Activated T-helper 2 cell treated with anti-CD3 and anti-CD28 coated beads, Interferon-gamma antibody, Interleukin-2, Interleukin-4, amounts not matched to agents 10 μg/mL and 5 μg/mL and 100 μg/mL, durations not matched to agents 14 hours and 24 hours and 36 hours (primary cell): ENCODE data around the gene CBR4. TPM values are rescaled to one million over a fixed set of nuclear protein-coding genes. Genes with fewer than 3 reads are reported as not detected.
"Not testable (repeated sequence)": the region's sequence is repeated elsewhere in the genome, so short reads cannot be mapped to it uniquely, and the experiment has no call there.

Experiments
- DNase-seq: peaks from one replicate; pipeline ENCODE4 v3.0.0; 2021; ENCODE audit warnings: low spot score
- H3K27ac Mint-ChIP-seq: one replicate; pipeline ENCODE4 v1.8.0; 2021; ENCODE audit warnings: mixed read lengths
- H3K27me3 Mint-ChIP-seq: one replicate; pipeline ENCODE4 v1.8.0; 2021; ENCODE audit warnings: low read depth, mixed read lengths
- H3K36me3 Mint-ChIP-seq: one replicate; pipeline ENCODE4 v1.8.0; 2021; ENCODE audit warnings: low read depth, mixed read lengths
- H3K4me1 Mint-ChIP-seq: one replicate; pipeline ENCODE4 v1.8.0; 2021; ENCODE audit warnings: low read depth, mixed read lengths
- H3K4me3 Mint-ChIP-seq: one replicate; pipeline ENCODE4 v1.8.0; 2021; ENCODE audit warnings: low read depth, mild to moderate bottlenecking, moderate library complexity, mixed read lengths
- H3K9me3 Mint-ChIP-seq: one replicate; pipeline ENCODE4 v1.8.0; 2021; ENCODE audit warnings: mixed read lengths
- intact Hi-C: fragments of 100-400 bp; cut with micrococcal nuclease; formaldehyde crosslinking; loops from one replicate; pipeline ENCODE4 v1.15.1; 2023
- total RNA-seq: library from RNA; stranded (reverse); gene quantifications from 2 replicates; pipeline ENCODE4 v1.2.3, GENCODE V29; 2022

Gene CBR4
- total RNA-seq, 1 donor from 2014 or later = 21.6 TPM

DNA sequence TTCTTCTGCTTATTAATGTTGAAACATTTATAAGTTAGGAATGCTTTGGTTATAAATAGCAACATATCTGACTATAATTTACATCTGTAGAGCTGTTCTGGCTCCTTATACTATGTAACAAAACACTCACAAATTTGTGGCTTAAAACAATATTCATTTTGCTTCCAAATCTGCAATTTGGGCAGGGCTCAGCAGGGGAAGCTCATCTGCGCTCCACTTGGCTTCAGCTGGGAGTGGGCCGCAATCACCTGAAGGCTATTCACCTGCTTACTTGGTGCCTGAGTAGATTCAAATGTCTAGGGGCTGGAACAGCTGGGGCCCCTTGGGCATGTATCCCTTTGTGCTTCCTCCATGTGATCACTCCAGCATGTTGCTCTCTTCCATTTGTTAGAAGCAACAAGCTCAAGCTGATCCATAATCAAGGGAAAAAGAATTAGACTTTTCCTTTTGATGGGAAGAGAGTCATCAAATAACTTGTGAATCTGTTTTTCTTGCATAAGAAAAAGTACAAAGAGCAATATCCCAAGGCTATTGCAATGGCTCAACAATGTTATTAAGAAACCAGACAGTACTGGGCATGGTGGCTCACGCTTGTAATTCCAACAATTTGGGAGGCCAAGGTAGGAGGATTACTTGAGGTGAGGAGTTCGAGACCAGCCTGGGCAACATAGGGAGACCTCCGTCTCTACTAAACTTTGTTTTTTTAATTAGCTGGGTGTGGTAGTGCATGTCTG is 34.8 kb upstream of the CBR4 start:
- Mint-ChIP-seq H3K9me3 (no peaks in the 10 kb centered on the region), H3K27me3 (no peaks in the 10 kb centered on the region), H3K36me3 (no peaks in the 10 kb centered on the region), H3K4me3 (no peak overlapping the region), H3K4me1 (no peaks in the 10 kb centered on the region), H3K27ac (no peak overlapping the region)
- no peak for DNase-seq
- intact Hi-C loops = no loop called here

GRCh38 chr4:169042608-169043007 is 32.6 kb upstream of the CBR4 start:
- intact Hi-C loops = no loop called here
- no peaks in the 10 kb centered on the region for H3K36me3 Mint-ChIP-seq

DNA sequence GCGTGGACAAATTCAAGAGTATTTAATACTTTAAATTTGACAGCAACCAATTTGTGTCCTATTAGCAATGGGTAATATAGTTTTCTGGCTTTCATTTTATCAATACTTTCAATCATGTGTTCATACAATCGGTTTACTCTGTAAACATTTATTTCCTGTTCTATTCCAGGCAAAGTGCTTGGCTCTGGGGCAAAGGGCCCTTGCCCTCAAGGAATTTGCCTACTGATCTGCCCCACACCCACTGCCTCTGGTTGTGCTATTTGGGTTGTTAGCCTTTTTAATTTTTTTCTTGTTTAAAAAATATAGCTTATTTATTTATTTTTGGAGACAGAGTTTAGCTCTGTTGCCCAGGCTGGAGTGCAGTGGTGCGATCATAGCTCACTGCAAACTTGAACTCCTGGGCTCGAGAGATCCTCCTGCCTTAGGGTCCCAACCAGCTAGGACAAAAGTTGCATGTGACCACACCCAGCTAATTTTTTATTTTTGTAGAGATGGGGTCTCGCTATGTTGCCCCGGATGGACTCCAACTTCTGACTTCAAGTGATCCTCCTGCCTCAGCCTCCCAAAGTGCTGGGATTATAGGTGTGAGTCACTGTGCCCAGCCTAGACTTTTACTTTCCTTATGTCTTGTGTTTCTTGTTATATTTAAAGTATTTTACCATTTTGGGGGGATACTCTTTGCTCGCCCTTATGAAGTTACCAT is 30.7 kb upstream of the CBR4 start:
- H3K9me3 Mint-ChIP-seq = no peaks in the 10 kb centered on the region
- H3K4me1 Mint-ChIP-seq = no peaks in the 10 kb centered on the region
- H3K27ac Mint-ChIP-seq = no peak overlapping the region
- no peak for DNase-seq
- H3K36me3 Mint-ChIP-seq = no peaks in the 10 kb centered on the region
- H3K27me3 Mint-ChIP-seq = no peaks in the 10 kb centered on the region
- no peak overlapping the region for H3K4me3 Mint-ChIP-seq
- intact Hi-C loops = no loop called here

More at GRCh38 chr4:169042608-169043007, 32.6 kb upstream of the CBR4 start:
- Mint-ChIP-seq H3K4me1 (no peaks in the 10 kb centered on the region), H3K4me3 (no peak overlapping the region), H3K27me3 (no peaks in the 10 kb centered on the region), H3K27ac (no peak overlapping the region), H3K9me3 (no peaks in the 10 kb centered on the region)
- DNase-seq = no peak

- H3K27me3 Mint-ChIP-seq = no peaks in the 10 kb centered on the region
- intact Hi-C loops = no loop called here
- no peaks in the 10 kb centered on the region for H3K4me1 Mint-ChIP-seq
- H3K36me3 Mint-ChIP-seq = no peaks in the 10 kb centered on the region
- H3K27ac Mint-ChIP-seq = no peak overlapping the region
- H3K4me3 Mint-ChIP-seq = no peak overlapping the region
- DNase-seq = no peak
- no peaks in the 10 kb centered on the region for H3K9me3 Mint-ChIP-seq
Measured at GRCh38 chr4:169039251-169039954, 29.3 kb upstream of the CBR4 start.

GRCh38 chr4:169037506-169037905 is 27.5 kb upstream of the CBR4 start:
- intact Hi-C loops = no loop called here
- Mint-ChIP-seq H3K27ac (no peak overlapping the region), H3K4me3 (no peak overlapping the region), H3K9me3 (no peaks in the 10 kb centered on the region), H3K36me3 (no peaks in the 10 kb centered on the region), H3K27me3 (no peaks in the 10 kb centered on the region), H3K4me1 (no peaks in the 10 kb centered on the region)
- DNase-seq = no peak

DNA sequence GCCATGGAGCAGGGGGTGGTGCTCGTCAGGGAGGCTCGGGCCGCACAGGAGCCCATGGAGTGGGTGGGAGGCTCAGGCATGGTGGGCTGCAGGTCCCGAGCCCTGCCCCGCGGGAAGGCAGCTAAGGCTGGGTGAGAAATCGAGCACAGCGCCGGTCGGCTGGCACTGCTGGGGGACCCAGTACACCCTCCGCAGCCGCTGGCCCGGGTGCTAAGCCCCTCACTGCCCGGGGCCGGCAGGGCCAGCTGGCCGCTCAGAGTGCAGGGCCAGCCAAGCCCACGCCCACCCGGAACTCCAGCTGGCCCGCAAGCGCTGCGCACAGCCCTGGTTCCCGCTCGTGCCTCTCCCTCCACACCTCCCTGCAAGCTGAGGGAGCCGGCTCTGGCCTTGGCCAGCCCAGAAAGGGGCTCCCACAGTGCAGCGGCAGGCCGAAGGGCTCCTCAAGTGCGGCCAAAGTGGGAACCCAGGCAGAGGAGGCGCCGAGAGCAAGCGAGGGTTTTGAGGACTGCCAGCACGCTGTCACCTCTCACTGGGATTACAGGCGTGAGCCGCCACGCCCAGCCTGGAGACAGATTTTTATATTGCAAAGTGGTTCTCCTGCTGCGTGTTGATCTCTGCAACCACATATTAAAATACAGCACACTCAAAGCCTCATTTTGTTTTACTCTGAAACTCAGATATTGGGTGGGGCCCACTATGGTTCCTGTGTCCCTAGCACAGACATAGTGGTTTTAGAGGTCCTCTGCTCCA is 26.0 kb upstream of the CBR4 start:
- DNase-seq, H3K4me1 Mint-ChIP-seq, intact Hi-C loops, H3K9me3 Mint-ChIP-seq, H3K27ac Mint-ChIP-seq, H3K36me3 Mint-ChIP-seq, H3K27me3 Mint-ChIP-seq, H3K4me3 Mint-ChIP-seq: not testable (repeated sequence)

- intact Hi-C loops = no loop called here
- no peak overlapping the region for H3K27ac Mint-ChIP-seq
Measured at GRCh38 chr4:169033660-169034059, 23.6 kb upstream of the CBR4 start.

GRCh38 chr4:169032883-169033645 is 23.0 kb upstream of the CBR4 start:
- no peak for DNase-seq

More at GRCh38 chr4:169033660-169034059, 23.6 kb upstream of the CBR4 start:
- H3K36me3 Mint-ChIP-seq = no peaks in the 10 kb centered on the region
- no peaks in the 10 kb centered on the region for H3K9me3 Mint-ChIP-seq
- no peaks in the 10 kb centered on the region for H3K27me3 Mint-ChIP-seq
- H3K4me3 Mint-ChIP-seq = no peak overlapping the region
- DNase-seq = no peak
- H3K4me1 Mint-ChIP-seq = no peaks in the 10 kb centered on the region

GRCh38 chr4:169032194-169032593 is 22.1 kb upstream of the CBR4 start:
- no peak for DNase-seq
- Mint-ChIP-seq H3K36me3 (no peaks in the 10 kb centered on the region), H3K27me3 (no peaks in the 10 kb centered on the region), H3K4me1 (no peaks in the 10 kb centered on the region), H3K9me3 (no peaks in the 10 kb centered on the region), H3K4me3 (no peak overlapping the region), H3K27ac (no peak overlapping the region)
- intact Hi-C loops = no loop called here

More at GRCh38 chr4:169032883-169033645, 23.0 kb upstream of the CBR4 start:
- Mint-ChIP-seq H3K4me3 (no peak overlapping the region), H3K27me3 (no peaks in the 10 kb centered on the region), H3K36me3 (no peaks in the 10 kb centered on the region), H3K27ac (no peak overlapping the region), H3K9me3 (no peaks in the 10 kb centered on the region), H3K4me1 (no peaks in the 10 kb centered on the region)
- intact Hi-C loops = no loop called here

DNA sequence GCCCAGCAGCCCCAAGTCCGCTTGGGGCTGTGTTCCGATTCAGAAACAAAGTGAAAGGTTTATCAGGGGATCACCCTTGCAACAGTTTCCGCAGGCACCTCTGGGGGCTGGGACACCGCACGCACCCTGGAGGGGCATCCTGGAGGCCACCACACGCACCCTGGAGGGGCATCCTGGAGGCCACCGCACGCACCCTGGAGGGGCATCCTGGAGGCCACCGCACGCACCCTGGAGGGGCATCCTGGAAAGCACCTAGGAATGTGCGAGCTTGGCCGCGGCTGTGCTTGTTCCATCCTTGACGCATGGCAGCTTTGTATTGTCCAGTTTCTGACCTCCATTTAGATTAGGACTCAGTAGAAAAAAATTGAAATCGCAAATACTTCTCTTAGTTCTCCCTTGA is 21.3 kb upstream of the CBR4 start:
- Mint-ChIP-seq H3K4me1 (no peaks in the 10 kb centered on the region), H3K27me3 (peaks cover 2% of the 10 kb centered on the region), H3K27ac (no peak overlapping the region), H3K36me3 (no peaks in the 10 kb centered on the region), H3K4me3 (no peak overlapping the region), H3K9me3 (no peaks in the 10 kb centered on the region)
- intact Hi-C loops = no loop called here
- no peak for DNase-seq

GRCh38 chr4:169030562-169030982 is 20.5 kb upstream of the CBR4 start:
- intact Hi-C loops = no loop called here

GRCh38 chr4:169029947-169030346 is 19.9 kb upstream of the CBR4 start:
- no peak for DNase-seq
- intact Hi-C loops = loop anchor here (5.0 kb wide), 1 partner anchor 457 kb away; no protein-coding TSS in a partner anchor
- H3K4me1 Mint-ChIP-seq = no peaks in the 10 kb centered on the region
- no peaks in the 10 kb centered on the region for H3K9me3 Mint-ChIP-seq
- peaks cover 3% of the 10 kb centered on the region for H3K27me3 Mint-ChIP-seq
- no peak overlapping the region for H3K4me3 Mint-ChIP-seq
- H3K27ac Mint-ChIP-seq = no peak overlapping the region
- no peaks in the 10 kb centered on the region for H3K36me3 Mint-ChIP-seq

More at GRCh38 chr4:169030562-169030982, 20.5 kb upstream of the CBR4 start:
- Mint-ChIP-seq H3K36me3 (no peaks in the 10 kb centered on the region), H3K4me1 (no peaks in the 10 kb centered on the region), H3K27me3 (peaks cover 3% of the 10 kb centered on the region), H3K27ac (no peak overlapping the region), H3K9me3 (no peaks in the 10 kb centered on the region), H3K4me3 (no peak overlapping the region)
- no peak for DNase-seq
